Thyroid gland (tissue), 4 donors: ENCODE data around the gene PRKCA.

ENCODE experiments used
- CTCF ChIP-seq, 6 experiments: fragments of 200-600 bp in 3 of 6; fragments of 450-650 bp in 3 of 6; sonication (generic) in 3 of 6; IDR thresholded peaks; one replicate each; pipeline ENCODE4 v1.5.1; 2016 to 2019; ENCODE audit warnings: antibody characterized with exemption in 6 of 6, mild to moderate bottlenecking in 2 of 6, inconsistent platforms in 1 of 6, moderate library complexity in 1 of 6
- POLR2A ChIP-seq, 2 donors: fragments of 450-650 bp; IDR thresholded peaks; one replicate each; pipeline ENCODE4 v1.6.1; 2017; ENCODE audit warnings: antibody characterized with exemption in 2 of 2, mild to moderate bottlenecking in 2 of 2, moderate library complexity in 1 of 2

DNA sequence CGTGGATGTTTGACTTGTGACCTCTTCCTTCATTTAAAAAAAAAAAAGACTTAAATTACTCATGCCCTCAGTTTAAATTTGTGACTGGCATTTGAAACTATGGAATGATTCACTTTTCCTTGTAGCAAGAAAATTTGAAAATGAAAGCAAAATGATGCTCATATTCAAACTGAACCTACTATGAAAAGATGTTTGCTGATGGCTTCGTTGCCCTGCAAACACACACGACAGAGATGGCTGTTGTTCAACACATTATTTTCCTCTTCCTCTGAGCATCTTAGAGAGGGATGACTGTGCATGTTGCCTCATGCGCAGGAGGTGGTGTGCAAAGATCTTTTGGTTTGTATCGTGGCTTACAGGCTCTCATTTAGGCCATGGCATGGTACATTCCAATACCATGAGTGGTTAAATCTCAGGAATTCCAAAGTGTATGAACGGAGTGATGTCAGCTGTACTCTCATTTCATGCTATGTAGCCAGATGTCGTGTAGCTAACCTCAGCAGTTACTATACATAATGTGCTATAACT is 164.5 kb downstream of the PRKCA start:
- TF ChIP-seq POLR2A (IDR thresholded peaks at IDR 0.05): no peak
- no peak for TF ChIP-seq CTCF (IDR thresholded peaks at IDR 0.05)
